ENCODE data around the gene RBP7.
"Not testable (repeated sequence)": the region's sequence is repeated elsewhere in the genome, so short reads cannot be mapped to it uniquely, and the experiment has no call there.

The RBP7 gene

GRCh38 chr1:9996624-9997582, at the start of gene RBP7:
RBP7 (plus strand) TSS chr1:9997228; CDS start chr1:9997259, 31 bp downstream.
- DNase-seq = peak; percentile 27

GRCh38 chr1:9957726-9958125, 39.3 kb upstream of the RBP7 start:
- DNase-seq = no peak

- DNase-seq = no peak
Observed at GRCh38 chr1:9960011-9960410, 37.0 kb upstream of the RBP7 start.

GRCh38 chr1:9960706-9961562, 36.1 kb upstream of the RBP7 start:
- DNase-seq = no peak

- no peak for DNase-seq
Observed at GRCh38 chr1:9984253-9984652, 12.8 kb upstream of the RBP7 start.

- DNase-seq = no peak
Observed at GRCh38 chr1:9985001-9985400, 12.0 kb upstream of the RBP7 start.

- no peak for DNase-seq
Observed at GRCh38 chr1:9989773-9990172, 7.3 kb upstream of the RBP7 start.

GRCh38 chr1:9990944-9991343, 6.1 kb upstream of the RBP7 start:
- peak; percentile 14 for DNase-seq

GRCh38 chr1:9992910-9993309, 4.1 kb upstream of the RBP7 start:
- DNase-seq = no peak

GRCh38 chr1:9993561-9994075, 3.4 kb upstream of the RBP7 start:
- no peak for DNase-seq

- DNase-seq = no peak
Observed at GRCh38 chr1:10001016-10001665, 4.1 kb downstream of the RBP7 start.

- not testable (repeated sequence) for DNase-seq
Observed at GRCh38 chr1:10005248-10005647, 8.2 kb downstream of the RBP7 start.

GRCh38 chr1:10007169-10007568, 10.1 kb downstream of the RBP7 start:
- no peak for DNase-seq

GRCh38 chr1:10014016-10014415, 17.0 kb downstream of the RBP7 start:
- no peak for DNase-seq

- no peak for DNase-seq
Observed at GRCh38 chr1:10019561-10019960, 22.5 kb downstream of the RBP7 start.

GRCh38 chr1:10020086-10020485, 23.1 kb downstream of the RBP7 start:
- DNase-seq = no peak

GRCh38 chr1:10020678-10021077, 23.6 kb downstream of the RBP7 start:
- DNase-seq = not testable (repeated sequence)

GRCh38 chr1:10021992-10022391, 25.0 kb downstream of the RBP7 start:
- not testable (repeated sequence) for DNase-seq

- no peak for DNase-seq
Observed at GRCh38 chr1:10022656-10023055, 25.6 kb downstream of the RBP7 start.

- no peak for DNase-seq
Observed at GRCh38 chr1:10025354-10025753, 28.3 kb downstream of the RBP7 start.

GRCh38 chr1:10027027-10027426, 30.0 kb downstream of the RBP7 start:
- DNase-seq = no peak

GRCh38 chr1:10028956-10029500, 32.0 kb downstream of the RBP7 start:
- DNase-seq = not testable (repeated sequence)

GRCh38 chr1:10031461-10031860, 34.4 kb downstream of the RBP7 start:
- no peak for DNase-seq
